Glutamatergic neuron (in vitro differentiated cells): Measurements from ENCODE around the gene PCDHGC5. TPM values are rescaled to one million over a fixed set of nuclear protein-coding genes. Genes with fewer than 3 reads are reported as not detected.

Experiments
- DNase-seq: peaks from one replicate; pipeline ENCODE4 v3.0.0; 2022
- H3K27ac Mint-ChIP-seq: one replicate; pipeline ENCODE4 v1.8.0; 2020; ENCODE audit warnings: mild to moderate bottlenecking, mixed read lengths, inconsistent platforms; ENCODE audit not compliant: unreplicated experiment
- H3K27me3 Mint-ChIP-seq: one replicate; pipeline ENCODE4 v1.8.0; 2020; ENCODE audit warnings: mild to moderate bottlenecking, moderate library complexity, mixed read lengths, inconsistent platforms; ENCODE audit not compliant: unreplicated experiment
- H3K36me3 Mint-ChIP-seq: one replicate; pipeline ENCODE4 v1.8.0; 2020; ENCODE audit warnings: mild to moderate bottlenecking, mixed read lengths, inconsistent platforms; ENCODE audit not compliant: unreplicated experiment
- H3K4me1 Mint-ChIP-seq: one replicate; pipeline ENCODE4 v1.8.0; 2020; ENCODE audit warnings: mild to moderate bottlenecking, low read depth, mixed read lengths, inconsistent platforms; ENCODE audit not compliant: unreplicated experiment
- H3K4me3 Mint-ChIP-seq: one replicate; pipeline ENCODE4 v1.8.0; 2020; ENCODE audit warnings: mild to moderate bottlenecking, mixed read lengths, inconsistent platforms; ENCODE audit not compliant: unreplicated experiment
- H3K9me3 Mint-ChIP-seq: one replicate; pipeline ENCODE4 v1.8.0; 2020; ENCODE audit warnings: mild to moderate bottlenecking, moderate library complexity, mixed read lengths, inconsistent platforms; ENCODE audit not compliant: unreplicated experiment
- CTCF ChIP-seq: fragments of 200-600 bp; sonication (generic); IDR thresholded peaks from one replicate; pipeline ENCODE4 v1.5.0; 2021; ENCODE audit not compliant: partially characterized antibody, unreplicated experiment
- total RNA-seq: library from RNA; stranded (reverse); fragmentation: NEBNext Ultra II Directional; extraction: Animal tissue kit (Norgen Biotek cat#: 25700); gene quantifications from one replicate; pipeline ENCODE4 v1.2.1, GENCODE V29; 2021; ENCODE audit not compliant: unreplicated experiment

PCDHGC5 gene
- total RNA-seq, 1 donor from 2014 or later, result 4.0 TPM

- peak overlapping the region; percentile 97 for H3K27ac Mint-ChIP-seq
- H3K4me1 Mint-ChIP-seq, result peaks cover 53% of the 10 kb centered on the region
- H3K4me3 Mint-ChIP-seq, result peak overlapping the region; percentile 70
- H3K36me3 Mint-ChIP-seq, result peaks cover 3% of the 10 kb centered on the region
- no peak for TF ChIP-seq CTCF
- peaks cover 24% of the 10 kb centered on the region for H3K9me3 Mint-ChIP-seq
- peaks cover 14% of the 10 kb centered on the region for H3K27me3 Mint-ChIP-seq
- DNase-seq, result no peak
These were observed 29.2 kb downstream of the PCDHGC5 start for GRCh38 chr5:141517880-141518617.

GRCh38 chr5:141518618-141519015 lies 29.7 kb downstream of the PCDHGC5 start:
- Mint-ChIP-seq H3K27me3 (peaks cover 12% of the 10 kb centered on the region), H3K9me3 (peaks cover 21% of the 10 kb centered on the region), H3K4me3 (no peak overlapping the region), H3K4me1 (peaks cover 51% of the 10 kb centered on the region), H3K36me3 (peaks cover 3% of the 10 kb centered on the region), H3K27ac (no peak overlapping the region)
- no peak for TF ChIP-seq CTCF
- DNase-seq, result no peak

DNA sequence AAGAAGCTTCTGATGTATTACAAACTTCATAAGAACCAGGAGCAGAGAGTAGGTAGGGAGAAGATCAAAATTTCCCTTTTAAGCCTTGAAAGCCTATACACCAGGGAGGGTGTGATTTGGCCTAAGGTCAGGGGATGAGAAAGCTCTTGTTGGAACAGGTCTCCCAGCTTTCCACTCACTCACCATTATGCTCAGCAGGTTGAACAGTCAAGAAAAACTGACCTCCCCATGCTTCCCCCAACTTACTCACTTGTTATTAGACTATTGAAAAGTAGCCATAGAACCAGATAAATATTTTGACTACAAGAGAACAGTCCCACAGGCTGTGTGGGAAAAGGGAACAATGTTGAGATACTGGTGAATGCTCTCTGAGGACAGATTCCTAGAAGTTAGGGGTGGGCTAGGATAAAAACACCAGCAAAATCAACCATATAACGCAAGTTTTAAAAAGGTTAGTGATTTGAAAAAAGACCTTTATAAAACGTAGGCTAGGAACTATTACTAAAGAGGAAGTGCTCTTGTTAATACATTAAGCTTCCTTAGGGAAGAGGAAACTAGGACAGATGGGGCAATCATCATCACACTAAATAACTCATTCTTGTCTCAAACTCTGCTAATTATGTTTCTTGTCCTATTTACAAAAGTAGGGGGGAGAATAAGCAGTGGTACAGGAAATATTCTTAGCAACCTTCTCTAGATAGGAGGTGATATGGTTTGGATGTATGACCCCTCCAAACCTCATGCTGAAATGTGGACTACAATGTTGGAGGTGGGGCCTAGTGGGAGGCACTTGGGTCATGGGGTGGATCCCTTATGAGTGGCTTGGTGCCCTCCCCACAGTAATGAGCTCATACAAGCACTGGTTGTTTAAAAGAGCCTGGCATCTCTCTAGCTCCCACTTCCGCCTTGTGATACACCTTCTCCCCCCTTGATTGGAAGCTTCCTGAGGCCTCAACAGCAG lies 31.0 kb downstream of the PCDHGC5 start:
- peaks cover 13% of the 10 kb centered on the region for H3K9me3 Mint-ChIP-seq
- H3K4me1 Mint-ChIP-seq, result peaks cover 52% of the 10 kb centered on the region
- H3K27ac Mint-ChIP-seq, result no peak overlapping the region
- no peak for DNase-seq
- H3K27me3 Mint-ChIP-seq, result peaks cover 3% of the 10 kb centered on the region
- H3K4me3 Mint-ChIP-seq, result no peak overlapping the region
- TF ChIP-seq CTCF, result no peak
- H3K36me3 Mint-ChIP-seq, result peaks cover 3% of the 10 kb centered on the region

- no peak for TF ChIP-seq CTCF
- DNase-seq, result no peak
- Mint-ChIP-seq H3K27ac (no peak overlapping the region), H3K4me1 (peaks cover 47% of the 10 kb centered on the region), H3K4me3 (no peak overlapping the region), H3K9me3 (peaks cover 13% of the 10 kb centered on the region), H3K36me3 (peaks cover 3% of the 10 kb centered on the region), H3K27me3 (peaks cover 3% of the 10 kb centered on the region)
These were observed 32.4 kb downstream of the PCDHGC5 start for GRCh38 chr5:141521244-141521781.

- peaks cover 13% of the 10 kb centered on the region for H3K9me3 Mint-ChIP-seq
- no peak for TF ChIP-seq CTCF
- no peaks in the 10 kb centered on the region for H3K36me3 Mint-ChIP-seq
- H3K27me3 Mint-ChIP-seq, result peaks cover 3% of the 10 kb centered on the region
- peaks cover 38% of the 10 kb centered on the region for H3K4me1 Mint-ChIP-seq
- no peak for DNase-seq
- no peak overlapping the region for H3K27ac Mint-ChIP-seq
- no peak overlapping the region for H3K4me3 Mint-ChIP-seq
These were observed 33.4 kb downstream of the PCDHGC5 start for GRCh38 chr5:141522301-141522700.
